Hepatocyte (in vitro differentiated cells): ENCODE data around the gene KIRREL1. TPM values are rescaled to one million over a fixed set of nuclear protein-coding genes. Genes with fewer than 3 reads are reported as not detected.

Experiments
- DNase-seq: peaks from one replicate; pipeline ENCODE4 v3.0.0-alpha.2; 2016; ENCODE audit warnings: low spot score
- H2AFZ ChIP-seq: fragments of 200-600 bp; sonication (generic); 2 replicates; pipeline ENCODE4 v1.6.0; 2016; ENCODE audit warnings: antibody characterized with exemption, mild to moderate bottlenecking
- H3K27ac ChIP-seq: fragments of 200-600 bp; sonication (generic); 2 replicates; pipeline ENCODE4 v1.5.1; 2016; ENCODE audit warnings: mild to moderate bottlenecking
- H3K27me3 ChIP-seq: fragments of 200-600 bp; sonication (generic); 2 replicates; pipeline ENCODE4 v1.6.1; 2016
- H3K36me3 ChIP-seq: fragments of 200-600 bp; sonication (generic); replicated peaks from 2 replicates; pipeline ENCODE4 v1.5.1; 2016; ENCODE audit warnings: low read depth; ENCODE audit not compliant: insufficient read depth
- H3K4me1 ChIP-seq: fragments of 200-600 bp; sonication (generic); 2 replicates; pipeline ENCODE4 v1.5.1; 2016; ENCODE audit warnings: mild to moderate bottlenecking, moderate library complexity; ENCODE audit not compliant: insufficient read depth
- H3K4me2 ChIP-seq: fragments of 200-600 bp; sonication (generic); 2 replicates; pipeline ENCODE4 v1.6.0; 2016
- H3K4me3 ChIP-seq: fragments of 200-600 bp; sonication (generic); 2 replicates; pipeline ENCODE4 v1.5.1; 2016; ENCODE audit warnings: mild to moderate bottlenecking
- H3K79me2 ChIP-seq: fragments of 200-600 bp; sonication (generic); 2 replicates; pipeline ENCODE4 v1.6.0; 2017; ENCODE audit warnings: mild to moderate bottlenecking
- H3K9me2 ChIP-seq: fragments of 200-600 bp; sonication (generic); replicated peaks from 2 replicates; pipeline ENCODE4 v1.6.0; 2017; ENCODE audit warnings: mild to moderate bottlenecking; ENCODE audit not compliant: insufficient read depth
- H3K9me3 ChIP-seq: fragments of 200-600 bp; sonication (generic); 2 replicates; pipeline ENCODE4 v1.5.1; 2016; ENCODE audit warnings: low read depth, mild to moderate bottlenecking
- H4K20me1 ChIP-seq: fragments of 200-600 bp; sonication (generic); 2 replicates; pipeline ENCODE4 v1.6.0; 2016; ENCODE audit warnings: mild to moderate bottlenecking; ENCODE audit not compliant: insufficient read depth, poor library complexity, severe bottlenecking
- EZH2 ChIP-seq: fragments of 200-600 bp; sonication (generic); IDR thresholded peaks from 2 replicates; pipeline ENCODE4 v1.6.1; 2016; ENCODE audit warnings: antibody characterized with exemption, mild to moderate bottlenecking, borderline replicate concordance
- EZH2phosphoT487 ChIP-seq: fragments of 200-600 bp; sonication (generic); IDR thresholded peaks from one replicate; pipeline ENCODE4 v1.6.1; 2018; ENCODE audit warnings: antibody characterized with exemption, mild to moderate bottlenecking, low read depth, moderate library complexity; ENCODE audit not compliant: unreplicated experiment, severe bottlenecking
- WGBS: methylation state at CpG from one replicate; pipeline ENCODE4 v1.1.6; 2016; ENCODE audit warnings: low lambda C conversion rate; ENCODE audit errors: missing lambda C conversion rate; 5-methylcytosine and 5-hydroxymethylcytosine counted together
- polyA plus RNA-seq: library from polyadenylated mRNA; unstranded; fragments of >200 nt; fragmentation: Nextera tagmentation; extraction: Ambion mirVana; gene quantifications from 2 replicates; pipeline ENCODE4 v1.2.1, GENCODE V29; 2016
- total RNA-seq: library from RNA; depleted of rRNA; stranded (reverse); fragments of >200 nt; gene quantifications from 2 replicates; pipeline ENCODE4 v1.2.3, GENCODE V29; 2014
- TF ChIP-seq, protein P1 (sequence below): fragments of 200-600 bp; sonication (generic); IDR thresholded peaks from 2 replicates; pipeline ENCODE4 v1.5.1; 2016; ENCODE audit warnings: antibody characterized with exemption, mild to moderate bottlenecking; ENCODE audit not compliant: poor library complexity

The KIRREL1 gene
- total and polyA plus RNA-seq, 2 experiments from 2014 or later: 20.4 to 47.1 TPM

GRCh38 chr1:157960773-157961172, 32.7 kb upstream of the KIRREL1 start:
- no peaks in the 10 kb centered on the region for H4K20me1 ChIP-seq
- peaks cover 7% of the 10 kb centered on the region for H3K27me3 ChIP-seq
- no peak overlapping the region for H3K27ac ChIP-seq
- peaks cover 18% of the 10 kb centered on the region for H3K4me1 ChIP-seq
- no peak overlapping the region for H3K4me3 ChIP-seq
- TF ChIP-seq, protein P1, sequence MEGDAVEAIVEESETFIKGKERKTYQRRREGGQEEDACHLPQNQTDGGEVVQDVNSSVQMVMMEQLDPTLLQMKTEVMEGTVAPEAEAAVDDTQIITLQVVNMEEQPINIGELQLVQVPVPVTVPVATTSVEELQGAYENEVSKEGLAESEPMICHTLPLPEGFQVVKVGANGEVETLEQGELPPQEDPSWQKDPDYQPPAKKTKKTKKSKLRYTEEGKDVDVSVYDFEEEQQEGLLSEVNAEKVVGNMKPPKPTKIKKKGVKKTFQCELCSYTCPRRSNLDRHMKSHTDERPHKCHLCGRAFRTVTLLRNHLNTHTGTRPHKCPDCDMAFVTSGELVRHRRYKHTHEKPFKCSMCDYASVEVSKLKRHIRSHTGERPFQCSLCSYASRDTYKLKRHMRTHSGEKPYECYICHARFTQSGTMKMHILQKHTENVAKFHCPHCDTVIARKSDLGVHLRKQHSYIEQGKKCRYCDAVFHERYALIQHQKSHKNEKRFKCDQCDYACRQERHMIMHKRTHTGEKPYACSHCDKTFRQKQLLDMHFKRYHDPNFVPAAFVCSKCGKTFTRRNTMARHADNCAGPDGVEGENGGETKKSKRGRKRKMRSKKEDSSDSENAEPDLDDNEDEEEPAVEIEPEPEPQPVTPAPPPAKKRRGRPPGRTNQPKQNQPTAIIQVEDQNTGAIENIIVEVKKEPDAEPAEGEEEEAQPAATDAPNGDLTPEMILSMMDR: no peak
- TF ChIP-seq EZH2phosphoT487 (no peak), EZH2 (no peak)
- no peaks in the 10 kb centered on the region for H3K9me2 ChIP-seq
- H3K4me2 ChIP-seq: no peak overlapping the region
- no peaks in the 10 kb centered on the region for H3K36me3 ChIP-seq
- WGBS: 60% methylated on average over 2 of the region's 2 CpGs
- H3K9me3 ChIP-seq: no peaks in the 10 kb centered on the region
- H2AFZ ChIP-seq: no peak overlapping the region
- no peak for DNase-seq
- no peaks in the 10 kb centered on the region for H3K79me2 ChIP-seq

DNA sequence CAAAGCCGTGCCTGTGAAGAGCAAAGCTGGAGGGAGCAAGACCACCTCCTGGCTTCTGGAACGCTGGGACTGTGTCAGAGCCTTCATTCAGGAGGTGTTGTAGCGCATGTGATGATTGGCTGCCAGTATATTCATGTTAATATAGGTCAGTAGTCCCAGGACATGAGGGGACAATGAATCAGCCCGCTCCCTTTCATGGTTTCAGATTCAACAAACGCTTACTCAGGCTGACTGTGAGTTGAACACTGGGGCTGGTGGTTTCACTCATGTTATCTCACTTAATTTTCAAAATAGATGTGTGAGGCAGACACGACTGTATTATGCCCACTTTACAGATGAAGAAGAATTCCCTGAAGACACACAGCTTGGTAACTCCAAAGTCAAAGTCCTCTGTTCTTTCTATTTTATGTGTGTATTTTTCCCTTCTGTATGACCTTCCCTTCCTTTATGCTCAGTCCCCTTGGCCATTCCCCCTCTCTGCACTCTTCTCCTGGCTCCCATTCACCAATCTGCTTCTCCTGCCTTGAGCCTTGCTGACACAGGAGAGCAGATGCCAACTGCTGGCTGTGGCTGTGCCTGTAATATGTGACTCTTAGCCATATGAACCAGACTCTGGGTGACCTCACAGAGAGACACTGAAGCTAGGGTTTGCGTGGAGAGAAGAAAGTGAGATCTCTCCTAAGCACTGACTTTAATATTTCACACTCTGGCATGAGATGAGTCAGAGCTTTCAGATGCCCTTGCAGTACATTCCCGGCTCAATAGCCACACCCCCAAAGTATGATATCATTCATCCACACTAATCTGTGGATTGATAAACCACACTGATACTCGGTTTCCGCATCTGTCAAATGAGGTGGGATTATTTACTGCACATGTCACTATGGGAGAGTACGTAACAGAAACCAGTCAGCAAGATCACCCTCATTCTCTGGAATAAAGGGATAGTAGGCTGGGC, 31.4 kb upstream of the KIRREL1 start:
- H3K4me3 ChIP-seq: no peak overlapping the region
- no peak overlapping the region for H3K4me2 ChIP-seq
- no peaks in the 10 kb centered on the region for H4K20me1 ChIP-seq
- H3K4me1 ChIP-seq: peaks cover 25% of the 10 kb centered on the region
- no peaks in the 10 kb centered on the region for H3K79me2 ChIP-seq
- H3K27me3 ChIP-seq: peaks cover 7% of the 10 kb centered on the region
- peak; percentile 75 for DNase-seq
- H3K36me3 ChIP-seq: no peaks in the 10 kb centered on the region
- H2AFZ ChIP-seq: no peak overlapping the region
- no peaks in the 10 kb centered on the region for H3K9me2 ChIP-seq
- H3K27ac ChIP-seq: no peak overlapping the region
- TF ChIP-seq, protein P1: no peak
- TF ChIP-seq EZH2 (no peak), EZH2phosphoT487 (no peak)
- WGBS: 67% methylated on average over 11 of the region's 11 CpGs
- no peaks in the 10 kb centered on the region for H3K9me3 ChIP-seq

GRCh38 chr1:157963713-157964112, 29.7 kb upstream of the KIRREL1 start:
- H2AFZ ChIP-seq: no peak overlapping the region
- DNase-seq: peak; percentile 85

More at GRCh38 chr1:157963713-157964112, 29.7 kb upstream of the KIRREL1 start:
- Histone ChIP-seq H3K27ac (no peak overlapping the region), H3K79me2 (no peaks in the 10 kb centered on the region), H3K9me2 (no peaks in the 10 kb centered on the region), H3K36me3 (no peaks in the 10 kb centered on the region), H3K4me2 (no peak overlapping the region), H4K20me1 (no peaks in the 10 kb centered on the region), H3K4me1 (peaks cover 34% of the 10 kb centered on the region), H3K4me3 (no peak overlapping the region), H3K9me3 (no peaks in the 10 kb centered on the region), H3K27me3 (no peaks in the 10 kb centered on the region)
- whole genome bisulfite sequencing: 20% methylated on average over 5 of the region's 5 CpGs
- TF ChIP-seq, protein P1: peak; percentile 100
- TF ChIP-seq EZH2phosphoT487 (no peak), EZH2 (no peak)
